Lower leg skin (tissue), 3 donors: ENCODE data around the gene ERMAP.

Source experiments
- POLR2A ChIP-seq, 2 donors: fragments of 450-650 bp; IDR thresholded peaks; one replicate each; pipeline ENCODE4 v1.6.1; 2016 to 2017; ENCODE audit warnings: antibody characterized with exemption in 2 of 2, mild to moderate bottlenecking in 1 of 2, moderate library complexity in 1 of 2
- TF ChIP-seq, protein P1 (sequence below), 3 donors: fragments of 450-650 bp; IDR thresholded peaks; one replicate each; pipeline ENCODE4 v1.5.1; 2016; ENCODE audit warnings: antibody characterized with exemption in 3 of 3, mild to moderate bottlenecking in 3 of 3, moderate library complexity in 2 of 3

DNA sequence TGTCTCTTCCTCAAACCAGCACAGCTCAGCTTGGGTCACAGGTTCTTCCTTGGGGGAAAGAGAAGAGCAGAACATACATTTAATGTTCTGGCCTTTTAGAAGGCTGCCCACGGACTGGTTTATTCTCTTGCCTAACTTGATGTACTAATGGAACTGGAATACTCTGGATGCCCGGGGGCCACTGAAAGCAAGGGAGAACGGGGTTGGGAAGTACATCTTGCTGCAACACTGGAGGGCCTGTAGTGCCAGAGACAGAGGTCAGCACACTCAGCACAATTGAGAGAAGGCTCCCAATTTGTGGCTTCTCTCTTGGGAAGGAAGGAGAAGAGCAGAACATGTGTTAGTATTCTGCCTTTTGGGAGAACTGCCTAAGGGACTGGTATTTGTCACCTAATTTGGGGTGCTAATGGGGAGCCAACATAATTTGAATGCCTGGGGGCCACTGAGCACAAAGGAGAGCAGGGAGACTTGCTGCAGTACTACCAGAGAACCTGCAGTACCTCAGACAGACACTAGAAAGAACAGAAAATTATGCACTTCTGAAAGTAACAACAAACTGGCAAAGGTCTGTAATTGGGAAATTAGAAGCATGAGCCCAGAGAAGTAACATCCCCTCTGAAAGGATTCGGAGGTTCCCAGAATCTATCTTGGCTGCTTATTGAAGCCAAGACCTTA lies 43.6 kb downstream of the ERMAP start:
- TF ChIP-seq, protein P1, sequence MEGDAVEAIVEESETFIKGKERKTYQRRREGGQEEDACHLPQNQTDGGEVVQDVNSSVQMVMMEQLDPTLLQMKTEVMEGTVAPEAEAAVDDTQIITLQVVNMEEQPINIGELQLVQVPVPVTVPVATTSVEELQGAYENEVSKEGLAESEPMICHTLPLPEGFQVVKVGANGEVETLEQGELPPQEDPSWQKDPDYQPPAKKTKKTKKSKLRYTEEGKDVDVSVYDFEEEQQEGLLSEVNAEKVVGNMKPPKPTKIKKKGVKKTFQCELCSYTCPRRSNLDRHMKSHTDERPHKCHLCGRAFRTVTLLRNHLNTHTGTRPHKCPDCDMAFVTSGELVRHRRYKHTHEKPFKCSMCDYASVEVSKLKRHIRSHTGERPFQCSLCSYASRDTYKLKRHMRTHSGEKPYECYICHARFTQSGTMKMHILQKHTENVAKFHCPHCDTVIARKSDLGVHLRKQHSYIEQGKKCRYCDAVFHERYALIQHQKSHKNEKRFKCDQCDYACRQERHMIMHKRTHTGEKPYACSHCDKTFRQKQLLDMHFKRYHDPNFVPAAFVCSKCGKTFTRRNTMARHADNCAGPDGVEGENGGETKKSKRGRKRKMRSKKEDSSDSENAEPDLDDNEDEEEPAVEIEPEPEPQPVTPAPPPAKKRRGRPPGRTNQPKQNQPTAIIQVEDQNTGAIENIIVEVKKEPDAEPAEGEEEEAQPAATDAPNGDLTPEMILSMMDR (IDR thresholded peaks at IDR 0.05), result no peak
- no peak for TF ChIP-seq POLR2A (IDR thresholded peaks at IDR 0.05)
